SK-N-SH (cell line): ENCODE measurements around the gene FAM53A. TPM values are rescaled to one million over a fixed set of nuclear protein-coding genes. Genes with fewer than 3 reads are reported as not detected.

Source experiments
- CTCF ChIA-PET: fragments of 300-600, 350-600 bp; formaldehyde crosslinking; extraction: SDS; loops from one replicate; lab custom pipeline; 2021; lab: Yijun Ruan, JAX
- POLR2A ChIA-PET: fragments of 350-600 bp; sonication (Branson Sonifier 250); formaldehyde crosslinking; extraction: SDS; loops from one replicate; lab custom pipeline; 2020; ENCODE audit warnings: antibody characterized with exemption, inconsistent platforms; lab: Yijun Ruan, JAX
- DNase-seq: peaks from one replicate; pipeline ENCODE4 v3.0.0; 2012
- H2AFZ ChIP-seq: fragments of 200-600 bp; sonication (generic); 2 replicates; pipeline ENCODE4 v1.8.1; 2016; ENCODE audit warnings: antibody characterized with exemption, mild to moderate bottlenecking, low read depth
- H3F3A ChIP-seq: fragments of 200-600 bp; sonication (generic); replicated peaks from 2 replicates; pipeline ENCODE3; 2016; ENCODE audit warnings: antibody characterized with exemption, mild to moderate bottlenecking; ENCODE audit not compliant: insufficient read depth
- H3K27ac ChIP-seq, 2 experiments: fragments of 200-500 bp in 1 of 2; fragments of 200-600 bp in 1 of 2; sonication (Bioruptor generic) in 1 of 2; sonication (generic), shearing (Covaris generic) in 1 of 2; 2 replicates each; pipeline versions ENCODE4 v1.5.1 to v1.6.1; 2014 to 2016; ENCODE audit warnings: low read depth in 2 of 2, inconsistent platforms in 1 of 2, low read length in 1 of 2, mild to moderate bottlenecking in 1 of 2, mixed read lengths in 1 of 2
- H3K27me3 ChIP-seq: fragments of 200-600 bp; sonication (generic), shearing (Covaris generic); 2 replicates; pipeline ENCODE4 v1.6.1; 2016; ENCODE audit warnings: mixed run types; ENCODE audit not compliant: insufficient read depth
- H3K36me3 ChIP-seq, 2 experiments: fragments of 200-500 bp in 1 of 2; fragments of 200-600 bp in 1 of 2; sonication (Bioruptor generic) in 1 of 2; sonication (generic) in 1 of 2; replicated peaks in 1 of 2; 2 replicates each; pipeline versions ENCODE3 to v1.5.1; 2014 to 2016; ENCODE audit warnings: low read length in 1 of 2, mild to moderate bottlenecking in 1 of 2; ENCODE audit not compliant: insufficient read depth in 2 of 2, control insufficient read depth in 1 of 2
- H3K4me1 ChIP-seq, 2 experiments: fragments of 200-500 bp in 1 of 2; fragments of 200-600 bp in 1 of 2; sonication (Bioruptor generic) in 1 of 2; sonication (generic), shearing (Covaris generic) in 1 of 2; 2 replicates each; pipeline versions ENCODE4 v1.5.1 to v1.6.1; 2014 to 2016; ENCODE audit warnings: low read depth in 1 of 2, low read length in 1 of 2, mixed run types in 1 of 2; ENCODE audit not compliant: insufficient read depth in 2 of 2, control insufficient read depth in 1 of 2
- H3K4me2 ChIP-seq: fragments of 200-600 bp; sonication (generic), shearing (Covaris generic); 2 replicates; pipeline ENCODE4 v1.6.1; 2017; ENCODE audit warnings: mixed run types
- H3K4me3 ChIP-seq, 2 experiments: fragments of 200-500 bp in 1 of 2; fragments of 200-600 bp in 1 of 2; sonication (Bioruptor generic) in 1 of 2; sonication (generic), shearing (Covaris generic) in 1 of 2; 2 replicates each; pipeline versions ENCODE4 v1.5.1 to v1.8.1; 2014 to 2016; ENCODE audit warnings: low read depth in 2 of 2, inconsistent platforms in 1 of 2, low read length in 1 of 2, mild to moderate bottlenecking in 1 of 2, mixed read lengths in 1 of 2, moderate library complexity in 1 of 2
- H3K79me2 ChIP-seq: fragments of 200-600 bp; sonication (generic); 2 replicates; pipeline ENCODE4 v1.8.1; 2017; ENCODE audit warnings: mild to moderate bottlenecking; ENCODE audit not compliant: insufficient read depth
- H3K9ac ChIP-seq: fragments of 200-600 bp; sonication (generic); 2 replicates; pipeline ENCODE4 v1.6.1; 2017; ENCODE audit warnings: mixed run types
- H3K9me2 ChIP-seq: fragments of 200-600 bp; sonication (generic); 2 replicates; pipeline ENCODE4 v1.6.1; 2017; ENCODE audit warnings: mixed run types
- H3K9me3 ChIP-seq: fragments of 200-600 bp; sonication (generic); 2 replicates; pipeline ENCODE4 v1.6.1; 2017; ENCODE audit warnings: mixed run types, mild to moderate bottlenecking, moderate library complexity
- H4K20me1 ChIP-seq: fragments of 200-600 bp; sonication (generic); 2 replicates; pipeline ENCODE4 v1.6.1; 2017; ENCODE audit warnings: mild to moderate bottlenecking, mixed run types; ENCODE audit not compliant: insufficient read depth
- CHD2 ChIP-seq: fragments of 150-350 bp; IDR thresholded peaks from 2 replicates; pipeline ENCODE4 v1.6.1; 2018; ENCODE audit warnings: low read length; ENCODE audit not compliant: partially characterized antibody
- EP300 ChIP-seq, 2 experiments: IDR thresholded peaks; 2 replicates each; pipeline versions ENCODE4 v1.4.0 to v1.6.1; 2012; ENCODE audit warnings: borderline replicate concordance in 1 of 2, low read depth in 1 of 2, low read length in 1 of 2
- EZH2phosphoT487 ChIP-seq: fragments of 200-600 bp; sonication (generic); IDR thresholded peaks from 2 replicates; pipeline ENCODE4 v1.6.1; 2017; ENCODE audit warnings: low read depth, mixed run types, mild to moderate bottlenecking, antibody characterized with exemption, moderate library complexity, borderline replicate concordance
- FOSL2 ChIP-seq: IDR thresholded peaks from 2 replicates; pipeline ENCODE4 v1.4.0; 2012; ENCODE audit warnings: low read depth, mild to moderate bottlenecking, moderate library complexity, borderline replicate concordance
- FOXM1 ChIP-seq: IDR thresholded peaks from 2 replicates; pipeline ENCODE4 v1.4.0; 2012; ENCODE audit warnings: low read depth, mild to moderate bottlenecking
- MEF2A ChIP-seq: IDR thresholded peaks from 2 replicates; pipeline ENCODE4 v1.4.0; 2012; ENCODE audit warnings: low read depth, borderline replicate concordance
- MXI1 ChIP-seq: IDR thresholded peaks from 2 replicates; pipeline ENCODE4 v1.6.1; 2012; ENCODE audit warnings: mild to moderate bottlenecking, low read depth, low read length, improper control_type of control experiment
- NFIC ChIP-seq: IDR thresholded peaks from 2 replicates; pipeline ENCODE4 v1.4.0; 2012; ENCODE audit warnings: borderline replicate concordance
- POLR2AphosphoS5 ChIP-seq: IDR thresholded peaks from 2 replicates; pipeline ENCODE4 v1.6.1; 2012; ENCODE audit warnings: low read depth, low read length
- RAD21 ChIP-seq: IDR thresholded peaks from 2 replicates; pipeline ENCODE4 v1.6.1; 2012; ENCODE audit warnings: mild to moderate bottlenecking, low read length
- RCOR1 ChIP-seq: fragments of 150-350 bp; IDR thresholded peaks from 2 replicates; pipeline ENCODE4 v1.6.1; 2017; ENCODE audit warnings: antibody characterized with exemption, low read length
- RFX5 ChIP-seq: IDR thresholded peaks from 2 replicates; pipeline ENCODE4 v1.6.1; 2012; ENCODE audit warnings: mild to moderate bottlenecking, improper control_type of control experiment, low read length
- SMC3 ChIP-seq: IDR thresholded peaks from 2 replicates; pipeline ENCODE4 v1.6.1; 2012; ENCODE audit warnings: low read depth, low read length, improper control_type of control experiment
- TCF12 ChIP-seq: IDR thresholded peaks from 2 replicates; pipeline ENCODE4 v1.4.0; 2012
- YY1 ChIP-seq: IDR thresholded peaks from 2 replicates; pipeline ENCODE4 v1.4.0; 2012; ENCODE audit warnings: low read depth, mild to moderate bottlenecking
- WGBS: methylation state at CpG from one replicate; pipeline ENCODE4 v1.1.6; 2017; ENCODE audit warnings: low lambda C conversion rate; 5-methylcytosine and 5-hydroxymethylcytosine counted together
- polyA plus RNA-seq, 3 experiments: library from polyadenylated mRNA; depleted of rRNA; stranded (reverse); fragments of >200 nt; gene quantifications; 2 replicates each; pipeline ENCODE4 v1.2.3, GENCODE V29; 2012
- TF ChIP-seq, protein P1 (sequence below): IDR thresholded peaks from 2 replicates; pipeline ENCODE4 v1.4.0; 2012; ENCODE audit warnings: low read depth, borderline replicate concordance
- TF ChIP-seq, protein P2 (sequence below): IDR thresholded peaks from 2 replicates; pipeline ENCODE4 v1.4.0; 2012; ENCODE audit warnings: low read depth, borderline replicate concordance
- TF ChIP-seq, protein P3 (sequence below): IDR thresholded peaks from 2 replicates; pipeline ENCODE4 v1.4.0; 2012; ENCODE audit warnings: low read depth
- TF ChIP-seq, protein P4 (sequence below): fragments of 150-350 bp; IDR thresholded peaks from 2 replicates; pipeline ENCODE4 v1.6.1; 2017; ENCODE audit warnings: antibody characterized with exemption, low read length, low read depth, borderline replicate concordance
- TF ChIP-seq, protein P5 (sequence below): IDR thresholded peaks from 2 replicates; pipeline ENCODE4 v1.6.1; 2012; ENCODE audit warnings: mild to moderate bottlenecking, low read depth, low read length, moderate library complexity
- TF ChIP-seq, protein P6 (sequence below): fragments of 150-350 bp; IDR thresholded peaks from 2 replicates; pipeline ENCODE4 v1.6.1; 2016; ENCODE audit warnings: mild to moderate bottlenecking, low read depth, low read length

Gene FAM53A
- polyA plus RNA-seq, 1 of the 3 experiments (the other 2 are of a cell fraction): 7.6 TPM

DNA sequence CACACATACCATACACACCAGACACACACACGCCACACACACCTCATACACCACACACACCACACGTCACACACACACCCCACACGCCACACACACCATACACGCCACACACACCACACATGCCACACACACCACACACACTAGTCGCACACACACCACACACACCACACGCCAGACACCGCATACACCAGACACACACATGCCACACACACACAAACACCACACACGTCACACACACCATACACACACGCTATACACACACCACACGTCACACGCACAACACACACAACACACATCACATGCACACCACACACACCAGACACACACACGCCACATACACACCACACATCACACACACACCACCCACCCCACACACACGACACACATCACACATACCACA is 32.0 kb downstream of the FAM53A start:
- H3K4me1 ChIP-seq: no peaks in the 10 kb centered on the region
- no peaks in the 10 kb centered on the region for H3K9me3 ChIP-seq
- H3K27me3 ChIP-seq: no peaks in the 10 kb centered on the region
- POLR2A ChIA-PET: no interaction called here
- H3K4me2 ChIP-seq: no peak overlapping the region
- no peak overlapping the region for H3K4me3 ChIP-seq
- no peaks in the 10 kb centered on the region for H4K20me1 ChIP-seq
- H3K9ac ChIP-seq: no peak overlapping the region
- H3K27ac ChIP-seq: no peak overlapping the region
- no peaks in the 10 kb centered on the region for H3K9me2 ChIP-seq
- no peak for TF ChIP-seq RFX5
- H2AFZ ChIP-seq: no peak overlapping the region
- no peak for DNase-seq
- H3F3A ChIP-seq: no peaks in the 10 kb centered on the region
- CTCF ChIA-PET: no interaction called here
- H3K79me2 ChIP-seq: no peaks in the 10 kb centered on the region
- H3K36me3 ChIP-seq: no peaks in the 10 kb centered on the region
- 95% methylated on average over 13 of the region's 13 CpGs for WGBS

DNA sequence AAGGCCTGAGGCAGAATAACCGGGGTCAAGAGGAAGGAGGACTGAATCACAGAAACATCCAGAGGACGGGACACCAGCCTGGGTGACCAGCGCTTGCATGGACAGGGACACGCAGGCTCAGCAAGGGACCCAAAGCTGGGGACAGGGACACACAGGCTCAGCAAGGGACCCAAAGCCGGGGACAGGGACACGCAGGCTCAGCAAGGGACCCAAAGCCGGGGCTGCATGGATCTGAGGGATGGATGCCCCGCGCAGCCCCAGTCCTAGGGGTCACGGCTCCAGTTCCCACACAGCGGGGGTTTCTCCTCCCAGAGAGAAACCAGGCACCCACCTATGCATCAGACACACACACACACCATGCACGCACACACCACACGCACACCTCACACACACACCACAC is 32.5 kb downstream of the FAM53A start:
- Histone ChIP-seq H3K9ac (no peak overlapping the region), H3K4me3 (no peak overlapping the region), H3F3A (no peaks in the 10 kb centered on the region), H3K36me3 (no peaks in the 10 kb centered on the region), H3K79me2 (no peaks in the 10 kb centered on the region), H3K4me2 (no peak overlapping the region), H3K27me3 (no peaks in the 10 kb centered on the region), H3K9me2 (no peaks in the 10 kb centered on the region), H4K20me1 (no peaks in the 10 kb centered on the region), H2AFZ (no peak overlapping the region), H3K27ac (no peak overlapping the region), H3K4me1 (no peaks in the 10 kb centered on the region), H3K9me3 (no peaks in the 10 kb centered on the region)
- ChIA-PET CTCF (no interaction called here), POLR2A (no interaction called here)
- WGBS: 93% methylated on average over 11 of the region's 13 CpGs
- no peak for DNase-seq
- TF ChIP-seq YY1: no peak
- TF ChIP-seq, protein P1, sequence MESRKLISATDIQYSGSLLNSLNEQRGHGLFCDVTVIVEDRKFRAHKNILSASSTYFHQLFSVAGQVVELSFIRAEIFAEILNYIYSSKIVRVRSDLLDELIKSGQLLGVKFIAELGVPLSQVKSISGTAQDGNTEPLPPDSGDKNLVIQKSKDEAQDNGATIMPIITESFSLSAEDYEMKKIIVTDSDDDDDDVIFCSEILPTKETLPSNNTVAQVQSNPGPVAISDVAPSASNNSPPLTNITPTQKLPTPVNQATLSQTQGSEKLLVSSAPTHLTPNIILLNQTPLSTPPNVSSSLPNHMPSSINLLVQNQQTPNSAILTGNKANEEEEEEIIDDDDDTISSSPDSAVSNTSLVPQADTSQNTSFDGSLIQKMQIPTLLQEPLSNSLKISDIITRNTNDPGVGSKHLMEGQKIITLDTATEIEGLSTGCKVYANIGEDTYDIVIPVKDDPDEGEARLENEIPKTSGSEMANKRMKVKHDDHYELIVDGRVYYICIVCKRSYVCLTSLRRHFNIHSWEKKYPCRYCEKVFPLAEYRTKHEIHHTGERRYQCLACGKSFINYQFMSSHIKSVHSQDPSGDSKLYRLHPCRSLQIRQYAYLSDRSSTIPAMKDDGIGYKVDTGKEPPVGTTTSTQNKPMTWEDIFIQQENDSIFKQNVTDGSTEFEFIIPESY: no peak
- TF ChIP-seq, protein P2, sequence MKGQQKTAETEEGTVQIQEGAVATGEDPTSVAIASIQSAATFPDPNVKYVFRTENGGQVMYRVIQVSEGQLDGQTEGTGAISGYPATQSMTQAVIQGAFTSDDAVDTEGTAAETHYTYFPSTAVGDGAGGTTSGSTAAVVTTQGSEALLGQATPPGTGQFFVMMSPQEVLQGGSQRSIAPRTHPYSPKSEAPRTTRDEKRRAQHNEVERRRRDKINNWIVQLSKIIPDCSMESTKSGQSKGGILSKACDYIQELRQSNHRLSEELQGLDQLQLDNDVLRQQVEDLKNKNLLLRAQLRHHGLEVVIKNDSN: no peak
- TF ChIP-seq, protein P3, sequence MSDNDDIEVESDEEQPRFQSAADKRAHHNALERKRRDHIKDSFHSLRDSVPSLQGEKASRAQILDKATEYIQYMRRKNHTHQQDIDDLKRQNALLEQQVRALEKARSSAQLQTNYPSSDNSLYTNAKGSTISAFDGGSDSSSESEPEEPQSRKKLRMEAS: no peak
- no peak for TF ChIP-seq EZH2phosphoT487
- no peak for TF ChIP-seq RCOR1
- TF ChIP-seq FOSL2: no peak
- TF ChIP-seq MEF2A: no peak
- TF ChIP-seq, protein P4, sequence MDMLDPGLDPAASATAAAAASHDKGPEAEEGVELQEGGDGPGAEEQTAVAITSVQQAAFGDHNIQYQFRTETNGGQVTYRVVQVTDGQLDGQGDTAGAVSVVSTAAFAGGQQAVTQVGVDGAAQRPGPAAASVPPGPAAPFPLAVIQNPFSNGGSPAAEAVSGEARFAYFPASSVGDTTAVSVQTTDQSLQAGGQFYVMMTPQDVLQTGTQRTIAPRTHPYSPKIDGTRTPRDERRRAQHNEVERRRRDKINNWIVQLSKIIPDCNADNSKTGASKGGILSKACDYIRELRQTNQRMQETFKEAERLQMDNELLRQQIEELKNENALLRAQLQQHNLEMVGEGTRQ: no peak
- no peak for TF ChIP-seq TCF12
- no peak for TF ChIP-seq EP300 (IDR thresholded peaks at IDR 0.05; ENCODE audit: borderline replicate concordance in 1 of 2, low read depth in 1 of 2, low read length in 1 of 2)
- TF ChIP-seq FOXM1: no peak
- TF ChIP-seq, protein P5, sequence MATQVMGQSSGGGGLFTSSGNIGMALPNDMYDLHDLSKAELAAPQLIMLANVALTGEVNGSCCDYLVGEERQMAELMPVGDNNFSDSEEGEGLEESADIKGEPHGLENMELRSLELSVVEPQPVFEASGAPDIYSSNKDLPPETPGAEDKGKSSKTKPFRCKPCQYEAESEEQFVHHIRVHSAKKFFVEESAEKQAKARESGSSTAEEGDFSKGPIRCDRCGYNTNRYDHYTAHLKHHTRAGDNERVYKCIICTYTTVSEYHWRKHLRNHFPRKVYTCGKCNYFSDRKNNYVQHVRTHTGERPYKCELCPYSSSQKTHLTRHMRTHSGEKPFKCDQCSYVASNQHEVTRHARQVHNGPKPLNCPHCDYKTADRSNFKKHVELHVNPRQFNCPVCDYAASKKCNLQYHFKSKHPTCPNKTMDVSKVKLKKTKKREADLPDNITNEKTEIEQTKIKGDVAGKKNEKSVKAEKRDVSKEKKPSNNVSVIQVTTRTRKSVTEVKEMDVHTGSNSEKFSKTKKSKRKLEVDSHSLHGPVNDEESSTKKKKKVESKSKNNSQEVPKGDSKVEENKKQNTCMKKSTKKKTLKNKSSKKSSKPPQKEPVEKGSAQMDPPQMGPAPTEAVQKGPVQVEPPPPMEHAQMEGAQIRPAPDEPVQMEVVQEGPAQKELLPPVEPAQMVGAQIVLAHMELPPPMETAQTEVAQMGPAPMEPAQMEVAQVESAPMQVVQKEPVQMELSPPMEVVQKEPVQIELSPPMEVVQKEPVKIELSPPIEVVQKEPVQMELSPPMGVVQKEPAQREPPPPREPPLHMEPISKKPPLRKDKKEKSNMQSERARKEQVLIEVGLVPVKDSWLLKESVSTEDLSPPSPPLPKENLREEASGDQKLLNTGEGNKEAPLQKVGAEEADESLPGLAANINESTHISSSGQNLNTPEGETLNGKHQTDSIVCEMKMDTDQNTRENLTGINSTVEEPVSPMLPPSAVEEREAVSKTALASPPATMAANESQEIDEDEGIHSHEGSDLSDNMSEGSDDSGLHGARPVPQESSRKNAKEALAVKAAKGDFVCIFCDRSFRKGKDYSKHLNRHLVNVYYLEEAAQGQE: no peak
- no peak for TF ChIP-seq RAD21
- no peak for TF ChIP-seq CHD2
- TF ChIP-seq SMC3: no peak
- TF ChIP-seq, protein P6, sequence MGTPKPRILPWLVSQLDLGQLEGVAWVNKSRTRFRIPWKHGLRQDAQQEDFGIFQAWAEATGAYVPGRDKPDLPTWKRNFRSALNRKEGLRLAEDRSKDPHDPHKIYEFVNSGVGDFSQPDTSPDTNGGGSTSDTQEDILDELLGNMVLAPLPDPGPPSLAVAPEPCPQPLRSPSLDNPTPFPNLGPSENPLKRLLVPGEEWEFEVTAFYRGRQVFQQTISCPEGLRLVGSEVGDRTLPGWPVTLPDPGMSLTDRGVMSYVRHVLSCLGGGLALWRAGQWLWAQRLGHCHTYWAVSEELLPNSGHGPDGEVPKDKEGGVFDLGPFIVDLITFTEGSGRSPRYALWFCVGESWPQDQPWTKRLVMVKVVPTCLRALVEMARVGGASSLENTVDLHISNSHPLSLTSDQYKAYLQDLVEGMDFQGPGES: no peak
- no peak for TF ChIP-seq MXI1
- no peak for TF ChIP-seq POLR2AphosphoS5
- no peak for TF ChIP-seq NFIC
- TF ChIP-seq, all 33 proteins: peak for 0
